Left ventricle myocardium superior (tissue), 1 donor: Measurements from ENCODE around the gene SCGB1D1. TPM values are rescaled to one million over a fixed set of nuclear protein-coding genes. Genes with fewer than 3 reads are reported as not detected.
"Not testable (repeated sequence)": the region's sequence is repeated elsewhere in the genome, so short reads cannot be mapped to it uniquely, and the experiment has no call there.

Experiments used
- ATAC-seq: fragments of 200-7000 bp; cut with Tn5 transposase; one replicate; pipeline ENCODE4 v1.9.1; 2020; ENCODE audit warnings: mild to moderate bottlenecking, moderate library complexity
- DNase-seq: peaks from one replicate; pipeline ENCODE4 v3.0.0-alpha.2; 2020
- intact Hi-C: fragments of 100-400 bp; cut with micrococcal nuclease; formaldehyde crosslinking; loops from one replicate; pipeline ENCODE4 v1.11.0; 2022
- total RNA-seq: library from RNA; stranded (reverse); fragmentation: NEBNext Ultra II Directional; extraction: Animal tissue kit (Norgen Biotek cat#: 25700); gene quantifications from one replicate; pipeline ENCODE4 v1.2.1, GENCODE V29; 2021
- donor health status: DM: no; HTN: yes; CAD: no; lungs with severe emphysema.

The SCGB1D1 gene
- total RNA-seq, 1 donor from 2014 or later, result not detected

DNA sequence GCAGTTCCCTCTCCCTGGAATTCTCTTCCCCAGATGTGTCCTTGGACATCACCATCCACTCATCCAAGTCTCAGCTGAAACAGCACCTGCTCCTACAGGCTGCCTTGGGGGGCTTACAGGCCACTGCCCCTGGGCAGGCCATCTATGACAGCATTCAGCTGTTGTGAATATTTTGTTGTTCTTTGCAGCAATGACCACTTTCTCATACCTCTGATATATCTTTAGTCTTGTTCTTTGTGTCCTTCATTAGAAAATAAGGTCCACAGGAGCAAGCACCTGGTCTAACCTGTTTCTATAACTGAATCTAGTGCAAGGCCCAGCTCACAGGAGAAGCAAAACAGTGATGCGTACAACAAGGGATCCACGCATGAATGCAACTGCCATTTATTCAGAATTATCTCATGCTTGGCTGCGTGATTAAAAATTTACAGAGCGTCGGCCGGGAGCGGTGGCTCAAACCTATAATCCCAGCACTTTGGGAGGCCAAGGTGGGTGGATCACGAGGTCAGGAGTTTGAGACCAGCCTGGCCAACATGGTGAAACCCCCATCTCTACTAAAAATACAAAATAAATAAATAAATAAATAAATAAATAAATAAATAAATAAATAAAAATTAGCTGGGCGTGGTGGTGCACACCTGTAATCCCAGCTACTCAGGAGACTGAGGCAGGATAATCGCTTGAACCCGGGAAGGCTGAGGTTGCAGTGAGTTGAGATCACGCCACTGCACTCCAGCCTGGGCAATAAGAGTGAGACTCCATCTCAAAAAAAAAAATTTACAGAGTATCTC lies 16.5 kb downstream of the SCGB1D1 start:
- DNase-seq, ATAC-seq, intact Hi-C loops: not testable (repeated sequence)

DNA sequence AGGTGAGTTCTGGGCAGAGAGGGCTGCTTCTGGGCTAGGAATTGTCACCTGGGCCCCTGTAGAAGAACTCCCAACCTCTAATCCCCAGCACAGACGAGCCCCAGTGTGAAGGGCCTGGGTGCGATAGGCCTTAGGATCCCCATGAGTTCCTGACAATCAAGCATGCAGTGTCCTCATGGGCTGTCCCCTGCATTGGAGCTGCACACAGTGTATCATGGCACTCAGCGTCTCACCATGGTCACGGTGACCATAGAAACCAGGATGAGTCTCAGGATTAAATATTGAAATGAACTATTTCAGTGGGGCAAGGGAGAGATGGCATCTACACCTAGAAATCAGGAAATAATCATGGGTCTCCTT lies 18.7 kb downstream of the SCGB1D1 start:
- intact Hi-C loops, result no loop called here
- ATAC-seq (no peak), DNase-seq (no peak)

DNA sequence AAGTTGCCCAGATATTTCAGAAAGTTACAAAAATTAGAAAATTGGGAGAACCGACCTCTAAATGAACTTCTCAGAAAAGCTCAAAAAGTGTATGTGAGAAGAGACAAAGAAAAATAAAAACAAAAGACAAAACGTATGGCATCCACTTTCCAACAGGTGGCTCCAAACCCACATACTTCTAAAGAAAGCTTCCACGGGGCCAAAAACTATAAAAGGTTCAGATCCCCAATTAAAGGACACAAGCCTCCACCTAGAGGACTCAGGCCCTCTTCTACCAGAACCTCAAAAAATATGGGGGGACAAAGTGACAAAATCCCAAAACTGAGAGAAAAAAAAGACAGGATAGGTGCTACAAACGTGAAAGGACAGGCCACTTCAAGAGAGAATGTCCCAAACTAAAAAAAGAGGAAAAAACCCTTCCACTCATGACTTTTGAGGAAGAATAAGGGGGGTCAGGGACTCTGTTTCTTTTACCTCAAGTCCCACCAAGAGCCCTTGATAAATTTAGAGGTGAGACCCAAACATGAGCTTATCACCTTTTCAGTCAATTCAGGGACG lies 27.3 kb downstream of the SCGB1D1 start:
- ATAC-seq (no peak), DNase-seq (no peak)
- intact Hi-C loops, result no loop called here

DNA sequence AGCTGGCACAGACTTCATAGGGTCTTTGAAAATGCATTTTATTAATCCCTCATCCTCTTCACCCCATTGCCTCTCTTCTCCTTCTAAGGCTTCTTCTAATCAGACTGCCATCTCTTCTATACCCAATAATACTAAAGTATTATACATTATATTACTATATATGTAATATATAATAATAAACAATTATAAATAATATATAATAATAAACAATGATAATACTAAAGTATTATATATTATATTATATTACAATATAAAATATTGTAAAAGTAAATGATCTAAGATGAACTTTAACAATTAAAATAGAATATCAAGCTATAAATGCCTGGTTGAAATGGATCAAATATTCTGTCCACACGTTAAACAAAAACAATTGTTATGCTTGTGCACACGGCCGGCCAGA lies 31.5 kb downstream of the SCGB1D1 start:
- DNase-seq (no peak), ATAC-seq (no peak)
- intact Hi-C loops, result no loop called here

DNA sequence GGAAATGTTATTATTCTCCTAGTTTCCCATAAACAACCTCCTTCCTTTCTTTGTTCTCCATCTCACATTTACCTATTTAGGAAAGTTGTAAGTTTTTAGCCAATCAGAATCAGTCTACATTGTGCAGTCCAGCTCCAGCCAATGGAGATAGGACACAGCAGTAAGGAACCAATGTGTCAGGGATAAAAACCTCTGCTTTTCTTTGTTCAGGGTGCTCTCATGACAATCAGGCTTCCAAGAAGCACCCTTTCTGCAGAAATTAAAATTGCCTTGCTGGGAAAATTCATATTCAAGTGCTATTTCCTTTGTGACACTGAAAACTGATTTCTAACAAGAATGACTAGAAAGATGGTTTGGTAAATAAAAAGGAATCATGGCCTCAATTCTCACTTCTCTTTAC lies 33.1 kb downstream of the SCGB1D1 start:
- ATAC-seq, result no peak
- intact Hi-C loops, result no loop called here

DNA sequence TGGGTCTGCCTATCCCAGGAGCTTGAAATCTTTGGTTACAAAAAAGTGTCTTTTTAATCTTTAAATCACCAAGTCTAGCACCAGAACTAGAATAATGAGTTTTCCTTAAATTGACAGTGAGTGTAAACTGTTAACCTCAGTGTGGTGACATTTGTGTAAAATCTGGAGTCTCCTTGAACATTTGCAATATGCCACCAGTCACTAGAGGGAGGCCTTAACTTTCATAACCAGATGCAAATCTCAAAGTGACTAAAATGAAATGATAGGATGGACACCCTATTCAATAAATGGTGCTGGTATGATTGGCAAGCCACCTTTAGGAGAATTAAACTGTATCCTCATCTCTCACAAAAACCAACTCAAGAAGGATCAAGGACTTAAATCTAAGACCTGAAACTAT lies 43.7 kb downstream of the SCGB1D1 start:
- no peak for DNase-seq
- intact Hi-C loops, result no loop called here
- no peak for ATAC-seq

More for the DNA sequence above, 33.1 kb downstream of the SCGB1D1 start:
- no peak for DNase-seq

DNA sequence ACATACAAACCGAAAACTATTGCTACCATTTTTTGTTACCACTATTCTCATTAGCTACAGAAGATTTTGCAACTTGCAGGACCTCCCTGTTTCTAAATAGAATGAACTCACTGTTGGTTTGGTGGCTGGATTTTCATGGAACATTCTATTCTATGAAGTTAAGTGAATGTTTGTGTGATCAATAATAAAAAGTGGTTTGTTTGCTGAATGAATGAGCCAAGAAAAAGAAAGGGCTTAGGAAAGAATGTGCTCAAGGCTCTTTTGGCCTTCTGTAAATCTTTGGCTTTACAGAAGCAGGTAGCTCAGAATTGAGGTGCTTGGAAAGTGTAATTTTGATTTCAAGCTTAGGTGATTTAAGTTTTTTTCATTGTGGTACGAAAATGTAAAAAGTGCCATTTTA lies 46.2 kb downstream of the SCGB1D1 start:
- no peak for ATAC-seq
- no peak for DNase-seq
- intact Hi-C loops, result no loop called here

DNA sequence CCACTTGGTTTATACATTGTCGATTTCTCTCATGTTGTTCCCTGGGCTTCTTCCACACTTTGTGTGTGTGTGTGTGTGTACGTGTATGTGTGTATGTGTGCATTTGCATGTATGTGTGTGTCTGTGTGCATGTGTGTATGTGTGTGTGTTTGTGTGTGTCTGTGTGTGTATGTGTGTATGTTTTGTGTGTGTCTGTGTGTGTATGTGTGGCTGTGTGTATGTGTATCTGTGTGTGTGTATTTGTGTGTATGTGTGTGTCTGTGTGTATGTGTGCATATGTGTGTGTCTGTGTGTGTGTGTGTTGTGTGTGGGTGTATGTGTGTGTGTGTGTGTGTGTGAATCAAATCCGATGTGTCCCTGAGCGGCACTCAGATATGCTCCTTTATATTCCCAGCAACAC lies 47.5 kb downstream of the SCGB1D1 start:
- DNase-seq (no peak), ATAC-seq (no peak)
- intact Hi-C loops, result no loop called here

DNA sequence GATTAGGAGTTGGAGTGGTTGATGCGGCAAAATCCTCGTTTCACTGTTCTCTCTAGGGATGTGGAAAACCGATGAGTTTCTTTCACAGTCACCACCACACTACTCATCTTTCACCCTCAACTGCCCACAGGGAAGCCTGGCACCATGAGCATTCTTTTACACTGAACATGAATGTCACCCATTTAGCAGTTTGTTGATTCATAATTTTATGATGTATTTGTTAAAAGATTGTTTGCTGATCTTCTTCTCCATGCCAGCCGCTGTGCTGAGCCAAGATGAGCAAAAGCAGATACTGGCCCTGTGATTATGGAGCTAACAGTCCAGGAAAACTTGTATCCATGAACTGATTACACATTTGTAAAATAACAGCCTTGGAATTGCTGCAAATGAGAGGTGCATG lies 48.1 kb downstream of the SCGB1D1 start:
- intact Hi-C loops, result no loop called here
- ATAC-seq, result no peak

DNA sequence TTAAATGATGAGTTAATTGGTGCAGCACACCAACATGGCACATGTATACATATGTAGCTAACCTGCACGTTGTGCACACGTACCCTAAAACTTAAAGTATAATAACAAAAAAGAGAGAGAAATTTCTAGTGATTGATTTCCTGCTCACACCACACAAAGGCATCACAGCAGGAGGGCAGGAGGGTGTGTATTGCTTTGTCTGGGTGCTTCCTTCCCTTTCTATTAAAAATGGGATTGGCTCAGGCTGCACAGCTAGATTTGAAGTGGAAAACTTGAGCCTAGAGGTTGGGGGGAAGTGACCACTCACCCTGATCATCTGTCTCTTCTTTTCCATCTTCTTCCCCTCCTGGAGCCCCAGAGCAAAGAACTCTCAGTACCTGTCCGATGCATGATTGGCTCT lies 51.1 kb downstream of the SCGB1D1 start:
- no peak for DNase-seq
- intact Hi-C loops, result no loop called here
- no peak for ATAC-seq

More for the DNA sequence above, 48.1 kb downstream of the SCGB1D1 start:
- no peak for DNase-seq

DNA sequence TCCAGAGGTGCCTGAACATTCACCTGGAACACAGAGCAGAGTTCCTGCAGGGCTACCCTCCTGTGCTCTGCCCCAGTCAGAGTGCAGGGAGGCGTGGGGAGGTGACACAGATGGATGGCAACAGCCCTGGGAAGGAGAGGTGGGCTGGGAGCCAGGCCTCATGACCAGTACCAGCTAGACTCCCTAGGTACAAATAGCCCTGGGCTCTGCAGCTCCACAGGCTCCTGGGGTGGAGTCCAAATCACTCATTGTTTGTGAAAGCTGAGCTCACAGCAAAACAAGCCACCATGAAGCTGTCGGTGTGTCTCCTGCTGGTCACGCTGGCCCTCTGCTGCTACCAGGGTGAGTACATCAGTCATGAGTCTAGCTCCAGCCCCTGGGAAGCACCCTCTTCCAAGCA lies 52.0 kb downstream of the SCGB1D1 start, which contains the start of gene SCGB1D2:
Gene SCGB1D2, plus strand, starts transcription at position 219 of the 400 bp plus-strand sequence. Its CDS starts 69 bp downstream, at position 288.
- DNase-seq, result peak; percentile 85
- peak; percentile 99 for ATAC-seq
- intact Hi-C loops, result no loop called here

Other genes with a start within 250 kb of the SCGB1D1 start
- 1.1 TPM for gene BEST1, start 239.9 kb upstream of the SCGB1D1 start, total RNA-seq
- gene FTH1, start 222.6 kb upstream of the SCGB1D1 start, total RNA-seq, result 2,305 TPM
- 11.6 TPM for gene INCENP, start 66.2 kb upstream of the SCGB1D1 start, total RNA-seq
- not detected for gene SCGB2A1, start 18.5 kb downstream of the SCGB1D1 start, total RNA-seq
- gene SCGB1D2, start 52.0 kb downstream of the SCGB1D1 start, total RNA-seq, result 4.0 TPM
- gene SCGB2A2, start 79.9 kb downstream of the SCGB1D1 start, total RNA-seq, result not detected
- not detected for gene SCGB1D4, start 108.9 kb downstream of the SCGB1D1 start, total RNA-seq
- gene ASRGL1, start 147.2 kb downstream of the SCGB1D1 start, total RNA-seq, result 3.1 TPM
- not detected for gene SCGB1A1, start 228.8 kb downstream of the SCGB1D1 start, total RNA-seq